Measurements from ENCODE around the gene SDK1.

SDK1 gene

DNA sequence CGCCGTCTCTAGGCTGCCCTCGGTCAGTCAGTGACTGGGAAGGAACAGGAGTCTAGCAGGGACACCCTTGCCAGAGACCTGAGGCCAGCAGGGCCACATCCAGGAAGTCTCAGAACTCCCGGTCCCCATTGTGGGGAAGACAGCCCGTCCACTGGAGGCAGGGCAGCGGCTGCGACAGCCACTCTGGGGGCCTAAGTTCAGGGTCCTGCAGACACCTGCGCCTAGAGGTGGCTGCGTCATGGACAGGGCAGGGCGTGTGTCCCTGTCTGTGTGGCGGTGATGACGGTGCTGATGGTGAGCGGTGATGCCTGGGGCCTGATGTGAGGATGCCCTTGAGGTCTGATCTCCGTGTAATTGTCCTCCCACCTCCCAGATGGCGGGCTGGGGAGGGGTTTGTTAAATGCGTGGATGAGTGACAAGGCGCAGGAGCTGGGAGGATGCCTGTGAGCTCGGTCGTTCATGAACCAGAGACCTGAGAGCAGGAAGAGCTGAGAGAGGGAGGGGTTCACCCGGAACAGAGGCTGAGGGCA is 843.2 kb downstream of the SDK1 start:
- no peak overlapping the region for H2AFZ ChIP-seq
- no peak overlapping the region for H3K9ac ChIP-seq
- no peaks in the 10 kb centered on the region for H3K9me3 ChIP-seq (ENCODE audit: control insufficient read depth, low read length)
- H3K79me2 ChIP-seq = no peaks in the 10 kb centered on the region
- H3K27ac ChIP-seq = no peak overlapping the region
- TF ChIP-seq CTCF (IDR thresholded peaks at IDR 0.05) = no peak
- H3K27me3 ChIP-seq (ENCODE audit: control insufficient read depth, insufficient read depth, low read length) = no peaks in the 10 kb centered on the region
- no peak overlapping the region for H3K4me3 ChIP-seq (ENCODE audit: low read depth, low read length)
- no peaks in the 10 kb centered on the region for H3K4me1 ChIP-seq
- no peaks in the 10 kb centered on the region for H3K36me3 ChIP-seq (ENCODE audit: control insufficient read depth, insufficient read depth, low read length)
- no peak overlapping the region for H3K4me2 ChIP-seq (ENCODE audit: low read length)

DNA sequence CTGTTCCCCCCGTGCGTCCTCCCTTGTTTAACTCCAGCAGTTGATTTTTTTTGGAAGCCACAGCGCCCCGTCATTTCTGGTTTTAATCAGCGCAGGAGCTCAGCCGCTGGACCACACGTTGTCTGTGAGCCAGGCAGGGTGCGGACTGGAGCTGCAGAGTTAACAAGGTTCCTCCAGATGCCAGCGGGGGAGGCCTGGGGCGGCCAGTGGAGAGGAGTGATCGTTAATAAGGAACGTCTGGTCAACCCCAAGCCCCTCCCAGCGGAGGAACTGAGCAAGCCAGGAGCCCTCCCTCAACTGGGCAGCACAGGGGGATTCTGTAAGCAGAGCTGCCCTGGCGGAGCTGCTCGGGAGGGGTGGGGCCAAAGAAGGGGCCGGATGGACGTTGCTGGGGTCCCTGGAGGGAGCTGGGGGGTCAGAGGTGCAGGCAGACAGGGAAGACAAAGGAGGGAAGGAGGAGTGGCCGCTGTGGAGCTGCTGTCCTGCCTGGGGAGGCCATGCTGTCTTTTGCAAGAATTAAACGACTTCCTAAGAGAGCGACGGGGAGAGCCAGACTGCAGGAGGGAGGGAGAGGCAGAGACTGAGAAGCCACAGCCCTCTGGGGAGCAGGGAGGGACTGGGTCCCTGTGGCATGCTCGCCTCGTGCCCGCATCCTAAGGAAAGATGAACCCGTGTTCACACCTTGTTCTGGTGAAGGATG is 843.9 kb downstream of the SDK1 start:
- H3K4me3 ChIP-seq (ENCODE audit: low read depth, low read length) = no peak overlapping the region
- H3K4me2 ChIP-seq (ENCODE audit: low read length) = no peak overlapping the region
- H3K4me1 ChIP-seq = no peaks in the 10 kb centered on the region
- H3K27ac ChIP-seq = no peak overlapping the region
- no peak overlapping the region for H2AFZ ChIP-seq
- TF ChIP-seq CTCF (IDR thresholded peaks at IDR 0.05) = no peak
- no peaks in the 10 kb centered on the region for H3K9me3 ChIP-seq (ENCODE audit: control insufficient read depth, low read length)
- H3K79me2 ChIP-seq = no peaks in the 10 kb centered on the region
- no peaks in the 10 kb centered on the region for H3K36me3 ChIP-seq (ENCODE audit: control insufficient read depth, insufficient read depth, low read length)
- H3K9ac ChIP-seq = no peak overlapping the region
- no peaks in the 10 kb centered on the region for H3K27me3 ChIP-seq (ENCODE audit: control insufficient read depth, insufficient read depth, low read length)

DNA sequence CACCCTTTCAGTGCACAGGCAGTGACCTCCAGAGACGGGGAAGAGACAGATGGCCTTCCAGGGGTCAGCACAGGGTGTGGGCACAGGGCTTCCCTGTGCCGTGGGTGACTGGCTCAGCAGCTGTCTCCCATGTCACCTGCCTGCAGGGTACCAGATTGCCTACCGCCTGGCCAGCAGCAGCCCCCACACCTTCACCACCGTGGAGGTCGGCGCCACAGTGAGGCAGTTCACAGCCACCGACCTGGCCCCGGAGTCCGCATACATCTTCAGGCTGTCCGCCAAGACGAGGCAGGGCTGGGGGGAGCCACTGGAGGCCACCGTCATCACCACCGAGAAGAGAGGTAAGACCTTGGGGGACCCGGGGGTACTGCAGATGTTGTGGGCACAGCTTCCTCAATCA is 844.5 kb downstream of the SDK1 start:
- Histone ChIP-seq H3K27ac (no peak overlapping the region), H3K9me3 (ENCODE audit: control insufficient read depth, low read length) (no peaks in the 10 kb centered on the region), H3K36me3 (ENCODE audit: control insufficient read depth, insufficient read depth, low read length) (no peaks in the 10 kb centered on the region), H3K4me1 (no peaks in the 10 kb centered on the region), H3K79me2 (no peaks in the 10 kb centered on the region), H2AFZ (no peak overlapping the region), H3K9ac (no peak overlapping the region), H3K27me3 (ENCODE audit: control insufficient read depth, insufficient read depth, low read length) (no peaks in the 10 kb centered on the region), H3K4me2 (ENCODE audit: low read length) (no peak overlapping the region), H3K4me3 (ENCODE audit: low read depth, low read length) (no peak overlapping the region)
- no peak for TF ChIP-seq CTCF (IDR thresholded peaks at IDR 0.05)

- H3K27me3 ChIP-seq (ENCODE audit: control insufficient read depth, insufficient read depth, low read length) = no peaks in the 10 kb centered on the region
These were observed 847.0 kb downstream of the SDK1 start for GRCh38 chr7:4147926-4148620.

More at GRCh38 chr7:4147926-4148620, 847.0 kb downstream of the SDK1 start:
- TF ChIP-seq CTCF (IDR thresholded peaks at IDR 0.05) = no peak
- Histone ChIP-seq H2AFZ (no peak overlapping the region), H3K79me2 (no peaks in the 10 kb centered on the region), H3K9ac (no peak overlapping the region), H3K4me3 (ENCODE audit: low read depth, low read length) (no peak overlapping the region), H3K4me1 (no peaks in the 10 kb centered on the region), H3K9me3 (ENCODE audit: control insufficient read depth, low read length) (no peaks in the 10 kb centered on the region), H3K36me3 (ENCODE audit: control insufficient read depth, insufficient read depth, low read length) (no peaks in the 10 kb centered on the region), H3K27ac (no peak overlapping the region), H3K4me2 (ENCODE audit: low read length) (no peak overlapping the region)

All from parathyroid adenoma (tissue), 2 donors.